Measurements from ENCODE around the gene TRIM46. TPM values are rescaled to one million over a fixed set of nuclear protein-coding genes. Genes with fewer than 3 reads are reported as not detected.

TRIM46 gene
- total RNA-seq, 1 donor from 2014 or later, result 10.7 TPM

GRCh38 chr1:155126556-155127104 lies 47.0 kb upstream of the TRIM46 start:
- Mint-ChIP-seq H3K4me3 (ENCODE audit: unreplicated experiment) (peak overlapping the region; percentile 70), H3K36me3 (ENCODE audit: low read depth) (peaks cover 8% of the 10 kb centered on the region), H3K27me3 (ENCODE audit: low read depth) (no peaks in the 10 kb centered on the region), H3K27ac (ENCODE audit: unreplicated experiment) (peak overlapping the region; percentile 90), H3K4me1 (ENCODE audit: low read depth) (peaks cover 71% of the 10 kb centered on the region), H3K9me3 (ENCODE audit: low read depth) (no peaks in the 10 kb centered on the region)
- TF ChIP-seq, protein P1, sequence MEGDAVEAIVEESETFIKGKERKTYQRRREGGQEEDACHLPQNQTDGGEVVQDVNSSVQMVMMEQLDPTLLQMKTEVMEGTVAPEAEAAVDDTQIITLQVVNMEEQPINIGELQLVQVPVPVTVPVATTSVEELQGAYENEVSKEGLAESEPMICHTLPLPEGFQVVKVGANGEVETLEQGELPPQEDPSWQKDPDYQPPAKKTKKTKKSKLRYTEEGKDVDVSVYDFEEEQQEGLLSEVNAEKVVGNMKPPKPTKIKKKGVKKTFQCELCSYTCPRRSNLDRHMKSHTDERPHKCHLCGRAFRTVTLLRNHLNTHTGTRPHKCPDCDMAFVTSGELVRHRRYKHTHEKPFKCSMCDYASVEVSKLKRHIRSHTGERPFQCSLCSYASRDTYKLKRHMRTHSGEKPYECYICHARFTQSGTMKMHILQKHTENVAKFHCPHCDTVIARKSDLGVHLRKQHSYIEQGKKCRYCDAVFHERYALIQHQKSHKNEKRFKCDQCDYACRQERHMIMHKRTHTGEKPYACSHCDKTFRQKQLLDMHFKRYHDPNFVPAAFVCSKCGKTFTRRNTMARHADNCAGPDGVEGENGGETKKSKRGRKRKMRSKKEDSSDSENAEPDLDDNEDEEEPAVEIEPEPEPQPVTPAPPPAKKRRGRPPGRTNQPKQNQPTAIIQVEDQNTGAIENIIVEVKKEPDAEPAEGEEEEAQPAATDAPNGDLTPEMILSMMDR (IDR thresholded peaks at IDR 0.05), result peak; percentile 34
- no peak for DNase-seq (ENCODE audit: low spot score)

DNA sequence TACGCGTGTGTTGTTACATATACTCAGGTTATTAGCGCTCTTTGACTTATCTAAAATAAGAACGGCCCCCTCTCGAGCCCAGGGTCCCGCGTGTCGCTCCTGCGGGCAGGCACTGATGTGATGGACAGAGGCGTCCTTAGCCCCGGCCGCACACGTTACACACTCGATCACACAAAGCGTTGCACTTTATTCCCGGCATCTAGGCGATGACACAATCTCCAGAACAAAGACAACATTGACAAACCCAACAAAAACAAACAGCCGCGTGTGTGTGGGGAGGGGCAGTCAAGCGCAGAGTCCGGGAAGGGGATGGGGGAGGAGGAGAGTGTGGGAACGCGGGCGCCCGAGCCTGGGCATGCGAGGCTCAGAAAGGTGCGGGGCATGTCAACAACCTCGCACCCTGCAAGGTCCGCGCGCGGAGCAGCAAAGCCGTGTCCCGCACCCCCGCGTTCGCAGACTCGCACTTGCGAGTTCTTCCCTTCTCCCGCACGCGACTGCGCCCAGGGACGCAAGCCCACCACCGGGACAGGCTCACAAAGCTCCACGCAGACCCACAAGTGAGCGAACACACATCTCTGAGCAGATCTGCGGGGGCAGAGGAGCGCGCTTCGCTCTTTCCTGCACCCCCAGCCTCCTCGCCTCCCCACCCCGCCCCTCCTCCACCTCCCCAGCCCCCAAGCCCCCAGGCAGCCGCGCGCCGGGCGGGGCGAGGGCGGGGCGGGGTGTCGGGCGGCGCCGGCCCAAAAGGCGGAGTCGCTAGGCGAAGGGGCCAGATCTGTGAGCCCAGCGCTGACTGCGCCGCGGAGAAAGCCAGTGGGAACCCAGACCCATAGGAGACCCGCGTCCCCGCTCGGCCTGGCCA lies 46.3 kb upstream of the TRIM46 start, which contains the start of gene EFNA1:
EFNA1 (plus strand) TSS at position 772 of the 862 bp plus-strand sequence. CDS start 102 bp downstream, outside the sequence.
- Mint-ChIP-seq H3K4me1 (ENCODE audit: low read depth) (peaks cover 75% of the 10 kb centered on the region), H3K4me3 (ENCODE audit: unreplicated experiment) (peak within 1 kb of the TSS; percentile 83), H3K36me3 (ENCODE audit: low read depth) (peaks cover 11% of the 10 kb centered on the region), H3K27ac (ENCODE audit: unreplicated experiment) (peak within 1 kb of the TSS; percentile 94), H3K27me3 (ENCODE audit: low read depth) (no peaks in the 10 kb centered on the region), H3K9me3 (ENCODE audit: low read depth) (no peaks in the 10 kb centered on the region)
- TF ChIP-seq, protein P1 (IDR thresholded peaks at IDR 0.05), result no peak
- DNase-seq (ENCODE audit: low spot score), result no peak

GRCh38 chr1:155127967-155128754 lies 45.5 kb upstream of the TRIM46 start:
- Mint-ChIP-seq H3K4me3 (ENCODE audit: unreplicated experiment) (peak overlapping the region; percentile 83), H3K9me3 (ENCODE audit: low read depth) (no peaks in the 10 kb centered on the region), H3K27ac (ENCODE audit: unreplicated experiment) (peak overlapping the region; percentile 94), H3K4me1 (ENCODE audit: low read depth) (peaks cover 75% of the 10 kb centered on the region), H3K36me3 (ENCODE audit: low read depth) (peaks cover 12% of the 10 kb centered on the region), H3K27me3 (ENCODE audit: low read depth) (no peaks in the 10 kb centered on the region)
- DNase-seq (ENCODE audit: low spot score), result no peak
- TF ChIP-seq, protein P1 (IDR thresholded peaks at IDR 0.05), result no peak

- Mint-ChIP-seq H3K27me3 (ENCODE audit: low read depth) (no peaks in the 10 kb centered on the region), H3K4me3 (ENCODE audit: unreplicated experiment) (peak overlapping the region; percentile 83), H3K4me1 (ENCODE audit: low read depth) (peaks cover 72% of the 10 kb centered on the region), H3K27ac (ENCODE audit: unreplicated experiment) (peak overlapping the region; percentile 94), H3K9me3 (ENCODE audit: low read depth) (no peaks in the 10 kb centered on the region), H3K36me3 (ENCODE audit: low read depth) (peaks cover 15% of the 10 kb centered on the region)
- DNase-seq (ENCODE audit: low spot score), result no peak
- TF ChIP-seq, protein P1 (IDR thresholded peaks at IDR 0.05), result no peak
These were observed 44.7 kb upstream of the TRIM46 start for GRCh38 chr1:155128755-155129473.
